GM06990 (cell line): ENCODE results near the gene SCRN1.

Source experiments
- DNase-seq: peaks from one replicate; pipeline ENCODE4 v3.0.0-alpha.2; 2011; ENCODE audit not compliant: insufficient read length; ENCODE audit errors: extremely low read depth
- H3K27me3 ChIP-seq: replicated peaks from 2 replicates; pipeline ENCODE4 v1.6.0; 2011; ENCODE audit warnings: low read length; ENCODE audit not compliant: control insufficient read depth, insufficient read depth
- H3K36me3 ChIP-seq: 2 replicates; pipeline ENCODE4 v1.5.1; 2011; ENCODE audit warnings: low read length; ENCODE audit not compliant: control insufficient read depth, insufficient read depth
- H3K4me3 ChIP-seq: replicated peaks from 2 replicates; pipeline ENCODE4 v1.5.1; 2011; ENCODE audit warnings: low read depth, mild to moderate bottlenecking, control low read depth, low read length
- TF ChIP-seq, protein P1 (sequence below): IDR thresholded peaks from 2 replicates; pipeline ENCODE4 v1.5.1; 2011; ENCODE audit warnings: low read length, control low read depth, mild to moderate bottlenecking, inconsistent platforms; ENCODE audit not compliant: insufficient read depth, poor library complexity, severe bottlenecking

Gene SCRN1

DNA sequence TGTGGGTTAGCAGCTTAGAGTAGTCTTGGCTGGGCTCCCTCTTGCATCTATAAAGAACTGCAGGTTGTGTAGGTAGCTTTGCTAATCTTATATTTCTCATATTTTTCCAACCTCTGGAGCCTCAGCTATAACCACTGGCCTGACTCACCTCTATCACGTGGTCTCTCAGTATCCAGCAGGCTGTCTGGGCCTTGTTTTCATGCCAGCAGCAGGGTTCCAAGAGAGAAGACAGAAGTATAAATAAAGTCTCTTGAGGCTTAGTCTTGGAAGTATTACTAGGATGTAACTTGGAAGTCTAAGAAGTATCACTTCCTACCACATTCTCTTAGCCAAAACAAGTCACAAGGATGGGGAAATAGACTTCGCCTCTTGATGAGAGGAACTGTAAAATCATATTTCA is 110.0 kb downstream of the SCRN1 start:
- no peak for DNase-seq
- no peaks in the 10 kb centered on the region; the same call in 1 of the 2 replicates for H3K27me3 ChIP-seq

DNA sequence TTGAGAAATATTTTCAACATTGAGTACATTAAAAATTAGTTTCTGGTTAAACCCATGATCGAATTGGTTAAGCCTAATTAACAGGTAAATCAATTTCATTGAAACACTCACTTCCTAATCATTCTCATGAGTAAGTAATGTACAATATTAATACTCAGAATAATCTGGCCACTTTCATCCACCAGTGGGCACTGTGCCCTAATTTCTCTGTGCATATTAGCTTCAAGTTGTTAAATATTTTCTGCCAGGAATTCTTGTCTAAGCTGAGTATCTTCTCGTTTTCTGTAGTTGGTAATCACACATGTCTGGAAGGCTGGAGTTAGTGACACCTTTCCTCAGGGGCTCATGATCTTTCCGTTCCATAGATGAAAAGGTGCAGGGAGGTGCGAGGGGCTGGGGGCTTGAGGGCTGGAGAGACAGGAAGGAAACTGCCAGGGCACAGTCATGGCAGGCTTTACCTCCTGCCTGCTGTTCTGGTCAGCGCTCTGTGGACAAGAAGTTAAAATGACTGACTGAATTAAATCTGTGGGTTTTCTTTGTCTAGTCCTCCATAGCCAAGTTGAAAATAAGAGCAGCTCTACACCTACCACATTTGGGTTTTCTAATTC is 111.4 kb downstream of the SCRN1 start:
- TF ChIP-seq, protein P1, sequence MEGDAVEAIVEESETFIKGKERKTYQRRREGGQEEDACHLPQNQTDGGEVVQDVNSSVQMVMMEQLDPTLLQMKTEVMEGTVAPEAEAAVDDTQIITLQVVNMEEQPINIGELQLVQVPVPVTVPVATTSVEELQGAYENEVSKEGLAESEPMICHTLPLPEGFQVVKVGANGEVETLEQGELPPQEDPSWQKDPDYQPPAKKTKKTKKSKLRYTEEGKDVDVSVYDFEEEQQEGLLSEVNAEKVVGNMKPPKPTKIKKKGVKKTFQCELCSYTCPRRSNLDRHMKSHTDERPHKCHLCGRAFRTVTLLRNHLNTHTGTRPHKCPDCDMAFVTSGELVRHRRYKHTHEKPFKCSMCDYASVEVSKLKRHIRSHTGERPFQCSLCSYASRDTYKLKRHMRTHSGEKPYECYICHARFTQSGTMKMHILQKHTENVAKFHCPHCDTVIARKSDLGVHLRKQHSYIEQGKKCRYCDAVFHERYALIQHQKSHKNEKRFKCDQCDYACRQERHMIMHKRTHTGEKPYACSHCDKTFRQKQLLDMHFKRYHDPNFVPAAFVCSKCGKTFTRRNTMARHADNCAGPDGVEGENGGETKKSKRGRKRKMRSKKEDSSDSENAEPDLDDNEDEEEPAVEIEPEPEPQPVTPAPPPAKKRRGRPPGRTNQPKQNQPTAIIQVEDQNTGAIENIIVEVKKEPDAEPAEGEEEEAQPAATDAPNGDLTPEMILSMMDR = peak; percentile 58
- Histone ChIP-seq H3K36me3 (no peaks in the 10 kb centered on the region), H3K4me3 (no peak overlapping the region), H3K27me3 (no peaks in the 10 kb centered on the region; the same call in 1 of the 2 replicates)
- DNase-seq = peak; percentile 15

More for the DNA sequence above, 110.0 kb downstream of the SCRN1 start:
- Histone ChIP-seq H3K4me3 (no peak overlapping the region), H3K36me3 (no peaks in the 10 kb centered on the region)
- TF ChIP-seq, protein P1 = no peak

DNA sequence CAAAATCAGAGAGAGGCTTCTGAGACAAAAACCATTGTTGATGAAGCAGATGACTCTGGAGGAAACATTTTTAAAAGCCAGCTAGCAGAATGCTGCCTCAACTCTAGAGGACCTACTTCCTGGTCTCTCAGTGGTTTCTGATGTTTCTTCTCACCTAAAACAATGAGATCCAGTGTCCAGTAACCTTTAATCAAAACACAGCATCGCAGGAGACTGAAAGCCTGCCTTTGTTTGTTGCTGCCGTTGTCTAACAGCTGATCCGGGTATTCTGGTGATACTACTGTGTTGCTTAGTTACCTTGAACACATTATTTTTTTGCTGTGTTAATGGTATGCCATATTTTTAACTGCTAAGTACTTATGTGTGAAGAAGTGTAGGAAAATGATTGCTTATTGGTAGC is 112.4 kb downstream of the SCRN1 start:
- DNase-seq = no peak
- Histone ChIP-seq H3K4me3 (no peak overlapping the region), H3K27me3 (no peaks in the 10 kb centered on the region; the same call in 1 of the 2 replicates), H3K36me3 (no peaks in the 10 kb centered on the region)
- TF ChIP-seq, protein P1 = no peak

DNA sequence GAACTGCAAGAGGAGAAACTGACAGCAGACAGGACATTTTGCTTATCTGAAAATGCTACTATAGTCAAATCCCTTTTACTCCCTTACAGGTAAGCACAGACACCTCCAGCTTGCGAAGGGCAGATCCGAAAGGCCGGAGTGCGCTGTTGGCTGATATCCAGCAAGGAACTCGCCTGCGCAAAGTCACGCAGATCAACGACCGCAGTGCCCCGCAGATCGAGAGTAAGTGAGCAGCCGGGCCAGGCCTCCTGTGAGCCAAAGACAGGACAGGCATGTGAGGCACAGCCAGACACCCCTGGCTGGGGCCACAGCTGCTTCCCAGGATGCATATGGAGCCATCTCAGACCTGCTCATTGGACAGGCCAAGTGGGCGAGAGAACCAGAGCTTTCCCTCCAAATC is 113.9 kb downstream of the SCRN1 start:
- no peaks in the 10 kb centered on the region for H3K36me3 ChIP-seq
- no peak overlapping the region for H3K4me3 ChIP-seq
- TF ChIP-seq, protein P1 = no peak
- no peaks in the 10 kb centered on the region; the same call in 1 of the 2 replicates for H3K27me3 ChIP-seq
- no peak for DNase-seq

DNA sequence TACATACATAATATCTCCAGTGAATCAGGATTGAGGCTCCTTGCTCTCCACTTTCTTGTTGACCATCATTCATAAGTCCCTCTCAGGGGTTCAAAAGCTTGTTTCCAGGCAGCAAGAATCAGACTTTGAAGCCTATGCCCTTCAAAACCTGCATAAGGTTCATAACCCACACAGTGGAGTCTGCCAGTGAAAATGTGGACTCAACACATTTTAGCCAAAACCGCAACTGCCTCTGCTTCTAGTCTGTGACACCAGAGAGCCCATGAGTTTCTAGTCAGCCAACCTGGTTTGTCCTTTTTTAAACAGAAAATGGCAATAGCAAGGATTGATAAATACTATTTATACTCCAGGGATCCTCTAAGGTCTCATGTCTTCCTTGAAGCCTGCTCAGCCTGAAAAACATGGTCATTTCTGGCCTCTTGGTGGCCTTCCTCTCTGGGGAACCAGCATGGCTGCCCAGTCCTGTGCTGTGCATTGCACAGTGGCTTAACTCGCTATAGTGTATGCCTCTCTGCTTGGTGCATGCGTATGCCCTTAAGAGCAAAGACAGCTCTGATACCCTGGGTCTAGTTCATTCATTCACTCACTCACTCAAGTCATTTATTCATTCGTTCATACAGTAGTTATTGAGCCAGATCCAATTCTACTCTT is 115.8 kb downstream of the SCRN1 start:
- no peak for DNase-seq
- no peak overlapping the region for H3K4me3 ChIP-seq
- H3K27me3 ChIP-seq = no peaks in the 10 kb centered on the region; the same call in none of the 2 replicates
- no peaks in the 10 kb centered on the region for H3K36me3 ChIP-seq
- TF ChIP-seq, protein P1 = no peak
